Measurements from ENCODE around the gene MAPKAP1. TPM values are rescaled to one million over a fixed set of nuclear protein-coding genes. Genes with fewer than 3 reads are reported as not detected.

Gene MAPKAP1
- total and polyA plus RNA-seq, 2 donors: 61.4 to 97.6 TPM

DNA sequence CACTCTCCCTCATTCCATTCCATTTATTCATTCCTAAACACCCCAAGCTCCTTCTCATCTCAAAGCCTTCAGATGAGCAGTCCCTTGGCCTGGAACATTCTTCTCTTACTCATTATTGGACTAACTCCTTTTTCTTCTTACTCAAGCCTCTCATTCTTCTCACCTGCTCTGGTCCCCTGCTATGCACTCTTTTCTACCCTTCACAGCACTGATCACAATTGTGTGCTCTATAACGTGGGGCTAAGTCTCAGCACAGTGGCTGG is 212.4 kb downstream of the MAPKAP1 start:
- no peaks in the 10 kb centered on the region for H3K4me1 ChIP-seq (ENCODE audit: insufficient read depth)
- DNase-seq (ENCODE audit: extremely low spot score): no peak
- H3K36me3 ChIP-seq (ENCODE audit: insufficient read depth): peaks cover 1% of the 10 kb centered on the region
- no peak overlapping the region for H3K4me3 ChIP-seq (ENCODE audit: low read depth, low read length)
- WGBS: 84% methylated on average over 1 of the region's 1 CpG
- no peak overlapping the region for H3K27ac ChIP-seq (ENCODE audit: low read depth)

DNA sequence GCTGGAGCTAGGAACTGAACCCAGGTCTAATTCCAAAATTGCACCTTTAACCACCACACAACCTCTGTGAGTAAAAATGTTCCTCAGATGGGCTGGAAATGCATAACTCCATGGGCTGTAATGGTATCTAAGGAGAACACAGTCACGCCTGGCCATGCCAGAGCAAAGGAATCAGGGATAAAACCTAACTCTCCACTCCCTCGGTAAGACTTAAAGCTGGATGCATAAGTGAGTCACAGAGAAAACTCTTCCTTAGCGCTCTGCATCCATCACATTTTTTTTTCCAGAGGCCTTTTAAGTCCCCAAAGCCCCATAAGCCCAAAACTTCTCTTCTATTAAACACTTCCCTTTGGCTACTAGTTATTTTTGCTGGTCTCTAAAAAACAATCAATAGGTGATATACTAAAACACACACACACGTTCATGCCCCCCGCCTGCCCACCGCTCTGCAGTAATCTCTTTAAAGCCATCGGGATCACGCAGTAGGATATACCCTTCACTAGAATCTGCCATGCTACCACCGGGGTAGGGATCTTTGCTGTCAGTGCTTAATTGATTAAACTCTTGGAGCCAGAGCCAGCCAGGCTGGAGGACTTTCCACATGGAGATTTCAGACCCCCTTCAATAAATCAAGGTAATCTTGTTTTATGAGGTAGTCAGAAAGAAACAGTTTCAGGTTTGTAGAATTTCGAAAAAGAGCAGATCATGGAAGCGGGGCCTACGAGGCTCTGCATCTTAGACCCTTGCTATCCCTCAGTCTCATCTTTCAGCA is 212.9 kb downstream of the MAPKAP1 start:
- DNase-seq (ENCODE audit: extremely low spot score): no peak
- Histone ChIP-seq H3K27ac (ENCODE audit: low read depth) (no peak overlapping the region), H3K4me3 (ENCODE audit: low read depth, low read length) (no peak overlapping the region), H3K36me3 (ENCODE audit: insufficient read depth) (peaks cover 1% of the 10 kb centered on the region), H3K4me1 (ENCODE audit: insufficient read depth) (no peaks in the 10 kb centered on the region)
- WGBS: 72% methylated on average over 12 of the region's 12 CpGs

DNA sequence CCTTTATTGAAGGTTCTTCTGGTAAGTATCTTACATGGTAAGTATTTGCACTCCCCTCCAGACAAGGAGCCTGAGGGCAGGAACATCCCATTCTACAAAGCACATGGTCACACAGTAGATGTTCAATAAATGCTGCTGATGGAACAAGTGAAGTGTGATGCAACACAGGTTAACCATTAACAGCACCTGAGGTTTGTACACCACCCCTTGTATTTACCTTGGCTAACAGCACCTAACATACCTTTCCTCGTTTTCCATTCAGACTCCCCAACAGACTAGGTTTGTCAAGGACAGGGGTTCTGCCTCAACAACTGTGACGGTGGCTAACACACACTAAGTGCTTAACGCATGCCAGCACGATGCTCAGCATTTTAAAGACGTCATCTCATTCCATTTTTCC is 213.6 kb downstream of the MAPKAP1 start:
- no peaks in the 10 kb centered on the region for H3K4me1 ChIP-seq (ENCODE audit: insufficient read depth)
- 91% methylated on average over 5 of the region's 5 CpGs for WGBS
- DNase-seq (ENCODE audit: extremely low spot score): no peak

DNA sequence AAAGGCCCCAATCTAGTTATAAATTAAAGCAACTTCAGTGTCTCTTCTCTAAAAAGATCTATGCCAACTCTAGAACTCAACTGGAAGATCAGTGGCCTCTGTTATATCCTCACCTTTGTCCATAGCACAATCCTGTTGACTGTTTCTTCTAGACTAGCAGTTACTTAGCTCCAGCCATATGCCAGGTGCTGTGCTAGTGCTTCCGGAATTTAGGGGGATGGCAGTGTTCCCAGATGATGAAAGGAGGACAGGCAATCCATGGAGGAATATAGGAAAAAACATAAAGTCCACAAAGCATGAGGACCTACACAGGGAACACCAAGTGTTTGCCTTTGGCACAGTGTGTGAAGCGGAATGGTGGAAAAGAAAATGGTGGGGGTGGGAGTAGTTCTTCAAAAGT is 214.3 kb downstream of the MAPKAP1 start:
- no peaks in the 10 kb centered on the region for H3K36me3 ChIP-seq (ENCODE audit: insufficient read depth)
- no peak for DNase-seq (ENCODE audit: extremely low spot score)
- 79% methylated on average over 2 of the region's 2 CpGs for WGBS
- H3K4me3 ChIP-seq (ENCODE audit: low read depth, low read length): no peak overlapping the region
- H3K27ac ChIP-seq (ENCODE audit: low read depth): no peak overlapping the region
- no peaks in the 10 kb centered on the region for H3K4me1 ChIP-seq (ENCODE audit: insufficient read depth)

More for the DNA sequence above, 213.6 kb downstream of the MAPKAP1 start:
- Histone ChIP-seq H3K36me3 (ENCODE audit: insufficient read depth) (peaks cover 1% of the 10 kb centered on the region), H3K27ac (ENCODE audit: low read depth) (no peak overlapping the region), H3K4me3 (ENCODE audit: low read depth, low read length) (no peak overlapping the region)

DNA sequence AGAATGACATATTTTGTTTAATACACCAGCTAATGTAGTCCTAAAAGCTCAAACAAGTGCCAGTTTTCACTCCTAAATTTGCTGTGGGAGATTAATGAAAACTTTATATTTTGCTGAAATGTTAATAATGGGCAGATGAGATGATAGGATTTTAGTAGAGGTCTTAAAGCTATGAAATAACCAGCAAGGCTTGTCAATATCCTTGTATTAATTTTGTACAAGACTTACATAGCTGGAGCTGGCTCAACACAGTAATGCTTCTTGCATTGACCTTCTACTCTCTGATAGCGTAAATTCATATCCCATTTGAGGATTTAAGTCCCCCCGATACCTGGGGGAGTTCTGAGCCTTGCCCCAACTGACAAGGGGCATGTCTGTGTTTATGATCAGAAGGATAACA is 219.2 kb downstream of the MAPKAP1 start:
- no peaks in the 10 kb centered on the region for H3K36me3 ChIP-seq (ENCODE audit: insufficient read depth)
- peaks cover 2% of the 10 kb centered on the region for H3K4me1 ChIP-seq (ENCODE audit: insufficient read depth)
- H3K27ac ChIP-seq (ENCODE audit: low read depth): no peak overlapping the region
- WGBS: 74% methylated on average over 2 of the region's 2 CpGs
- no peak overlapping the region for H3K4me3 ChIP-seq (ENCODE audit: low read depth, low read length)
- no peak for DNase-seq (ENCODE audit: extremely low spot score)

DNA sequence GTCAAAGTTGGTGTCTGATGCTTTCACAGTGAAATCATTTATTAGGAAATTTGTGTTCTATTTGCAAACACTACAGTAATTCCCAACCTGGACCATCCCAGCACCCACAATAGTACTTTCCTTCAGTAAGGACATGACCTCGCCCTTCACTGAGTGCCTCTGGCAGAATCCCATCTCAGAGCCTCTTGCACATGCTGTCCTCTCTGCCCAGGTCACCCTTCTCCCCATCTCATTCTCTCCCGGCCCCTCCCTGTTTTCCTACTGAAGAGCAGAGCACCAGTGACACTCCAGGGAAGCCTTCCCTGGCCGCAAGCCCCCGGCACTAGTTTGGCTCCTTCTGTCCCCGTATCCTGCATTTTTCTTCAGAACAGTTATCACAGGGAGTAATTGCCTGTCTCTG is 220.4 kb downstream of the MAPKAP1 start:
- no peak for DNase-seq (ENCODE audit: extremely low spot score)
- WGBS: 56% methylated on average over 5 of the region's 5 CpGs
- Histone ChIP-seq H3K36me3 (ENCODE audit: insufficient read depth) (no peaks in the 10 kb centered on the region), H3K4me1 (ENCODE audit: insufficient read depth) (peaks cover 2% of the 10 kb centered on the region), H3K4me3 (ENCODE audit: low read depth, low read length) (no peak overlapping the region), H3K27ac (ENCODE audit: low read depth) (no peak overlapping the region)

DNA sequence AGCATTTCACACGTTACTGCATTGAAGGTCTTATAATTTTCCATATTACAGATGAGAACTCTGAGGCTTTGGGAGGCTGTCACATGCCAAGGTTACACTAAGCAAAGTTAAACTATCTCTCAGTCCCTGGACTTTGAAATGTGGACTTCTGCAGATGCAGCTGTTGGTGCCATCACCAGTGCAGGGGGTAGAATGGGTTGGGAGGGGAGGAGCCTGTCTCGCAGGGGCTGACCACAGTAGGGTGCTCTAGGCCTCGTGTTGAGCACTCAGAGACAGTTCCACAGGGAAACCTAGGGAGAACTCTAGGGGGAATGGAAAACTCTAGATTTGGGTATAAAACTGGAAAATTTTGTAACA is 220.9 kb downstream of the MAPKAP1 start:
- peaks cover 2% of the 10 kb centered on the region for H3K4me1 ChIP-seq (ENCODE audit: insufficient read depth)
- no peak for DNase-seq (ENCODE audit: extremely low spot score)
- no peaks in the 10 kb centered on the region for H3K36me3 ChIP-seq (ENCODE audit: insufficient read depth)
- 66% methylated on average over 3 of the region's 3 CpGs for WGBS
- H3K4me3 ChIP-seq (ENCODE audit: low read depth, low read length): no peak overlapping the region
- no peak overlapping the region for H3K27ac ChIP-seq (ENCODE audit: low read depth)

DNA sequence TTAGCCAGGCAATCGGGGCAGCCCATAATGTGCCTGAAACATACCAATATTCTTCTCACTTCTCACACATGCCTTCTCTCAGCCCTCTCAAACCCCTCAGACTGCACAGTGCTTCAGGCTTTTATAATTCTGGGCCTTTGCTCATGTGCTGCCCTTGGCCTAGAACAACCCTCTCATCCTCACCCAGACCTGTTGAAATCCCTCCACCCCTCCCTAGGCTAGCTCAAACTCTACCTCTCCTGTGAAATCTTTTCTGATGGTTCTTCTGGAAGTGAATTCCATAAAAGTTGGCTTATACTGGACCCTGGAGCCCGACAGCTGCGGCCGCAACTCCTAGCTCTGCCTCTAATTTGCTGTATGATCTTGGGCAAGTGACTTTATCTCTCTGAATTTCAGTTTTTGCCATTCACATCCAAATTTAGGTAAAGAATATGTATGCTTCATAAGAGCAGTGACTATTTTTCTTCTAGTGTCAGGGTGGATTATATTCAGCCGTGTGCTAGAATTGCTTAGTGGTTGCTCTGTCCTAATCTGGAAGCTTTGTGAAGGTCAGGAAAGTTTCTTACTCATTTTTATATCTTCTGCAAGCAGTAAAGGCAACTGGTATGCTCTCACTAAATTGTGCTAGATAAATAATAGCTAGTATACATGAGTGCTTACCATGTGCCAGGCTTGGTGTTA is 221.4 kb downstream of the MAPKAP1 start:
- 66% methylated on average over 5 of the region's 5 CpGs for WGBS
- no peak overlapping the region for H3K27ac ChIP-seq (ENCODE audit: low read depth)
- no peak overlapping the region for H3K4me3 ChIP-seq (ENCODE audit: low read depth, low read length)
- DNase-seq (ENCODE audit: extremely low spot score): no peak
- H3K4me1 ChIP-seq (ENCODE audit: insufficient read depth): peaks cover 2% of the 10 kb centered on the region
- H3K36me3 ChIP-seq (ENCODE audit: insufficient read depth): no peaks in the 10 kb centered on the region

DNA sequence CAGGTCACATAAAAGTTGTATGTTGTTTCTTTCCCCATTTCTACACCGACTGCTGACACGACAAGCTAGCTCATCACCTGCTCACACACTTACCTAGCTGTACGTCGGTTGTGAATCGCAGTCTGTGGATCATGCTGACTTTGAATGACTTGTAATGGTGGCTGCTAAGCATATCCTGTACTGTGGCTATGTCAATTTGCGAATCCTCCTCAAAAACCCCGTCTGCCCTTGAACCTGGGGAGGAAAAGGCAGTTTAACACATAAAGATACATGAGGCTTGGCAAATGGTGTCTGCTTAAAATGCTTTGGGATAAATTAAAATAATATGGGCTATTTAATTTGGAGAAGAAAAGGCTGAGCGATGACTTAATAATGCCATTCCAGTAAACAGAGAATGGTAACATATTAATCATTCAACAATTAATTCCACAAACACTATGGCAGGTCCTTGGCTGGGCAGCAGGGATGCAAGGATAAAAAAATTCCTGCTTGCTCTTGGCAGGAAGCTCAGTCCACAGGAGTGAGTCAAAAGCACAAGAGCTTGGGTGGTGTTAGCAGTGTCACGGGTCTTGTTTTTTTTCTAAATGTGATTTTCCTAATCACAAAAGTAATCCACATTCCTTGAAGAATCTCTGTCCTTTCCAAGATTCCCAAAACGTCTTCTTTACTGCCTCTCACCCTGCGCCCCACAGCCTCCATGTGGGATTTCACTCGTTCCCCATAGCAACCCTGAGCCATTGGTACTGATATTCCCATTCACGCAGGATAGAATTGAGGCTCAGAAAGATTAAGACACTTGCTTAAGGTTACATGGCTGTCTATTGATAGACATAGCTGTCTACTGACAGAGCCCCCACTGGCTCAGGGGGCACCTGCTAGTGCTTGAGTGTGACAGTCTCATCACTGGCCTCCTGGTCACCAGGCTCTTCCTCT is 222.4 kb downstream of the MAPKAP1 start:
- no peak for DNase-seq (ENCODE audit: extremely low spot score)
- Histone ChIP-seq H3K27ac (ENCODE audit: low read depth) (no peak overlapping the region), H3K4me3 (ENCODE audit: low read depth, low read length) (no peak overlapping the region)

DNA sequence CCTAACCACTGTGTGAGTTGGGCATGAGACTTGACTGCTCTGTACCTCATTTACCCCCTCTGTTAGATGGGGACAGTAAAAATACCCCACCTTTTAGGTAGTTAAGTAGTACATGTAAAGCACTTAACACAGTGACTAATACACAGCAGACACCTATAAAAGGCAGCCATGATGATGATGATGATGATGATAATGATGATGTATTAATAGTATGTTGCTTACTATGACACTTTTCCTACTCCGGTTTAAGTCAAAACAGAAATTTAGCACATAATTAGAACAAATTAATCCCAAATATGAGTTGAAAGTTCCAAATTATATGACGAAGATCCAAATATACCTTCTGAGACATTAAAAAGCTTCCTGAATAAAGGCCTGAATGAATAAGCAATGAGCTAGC is 223.3 kb downstream of the MAPKAP1 start:
- no peak for DNase-seq (ENCODE audit: extremely low spot score)
- Histone ChIP-seq H3K36me3 (ENCODE audit: insufficient read depth) (no peaks in the 10 kb centered on the region), H3K27ac (ENCODE audit: low read depth) (no peak overlapping the region), H3K4me1 (ENCODE audit: insufficient read depth) (peaks cover 2% of the 10 kb centered on the region), H3K4me3 (ENCODE audit: low read depth, low read length) (no peak overlapping the region)
- WGBS: 91% methylated on average over 2 of the region's 2 CpGs

More for the DNA sequence above, 222.4 kb downstream of the MAPKAP1 start:
- no peaks in the 10 kb centered on the region for H3K36me3 ChIP-seq (ENCODE audit: insufficient read depth)
- 48% methylated on average over 13 of the region's 13 CpGs for WGBS
- H3K4me1 ChIP-seq (ENCODE audit: insufficient read depth): peaks cover 2% of the 10 kb centered on the region

DNA sequence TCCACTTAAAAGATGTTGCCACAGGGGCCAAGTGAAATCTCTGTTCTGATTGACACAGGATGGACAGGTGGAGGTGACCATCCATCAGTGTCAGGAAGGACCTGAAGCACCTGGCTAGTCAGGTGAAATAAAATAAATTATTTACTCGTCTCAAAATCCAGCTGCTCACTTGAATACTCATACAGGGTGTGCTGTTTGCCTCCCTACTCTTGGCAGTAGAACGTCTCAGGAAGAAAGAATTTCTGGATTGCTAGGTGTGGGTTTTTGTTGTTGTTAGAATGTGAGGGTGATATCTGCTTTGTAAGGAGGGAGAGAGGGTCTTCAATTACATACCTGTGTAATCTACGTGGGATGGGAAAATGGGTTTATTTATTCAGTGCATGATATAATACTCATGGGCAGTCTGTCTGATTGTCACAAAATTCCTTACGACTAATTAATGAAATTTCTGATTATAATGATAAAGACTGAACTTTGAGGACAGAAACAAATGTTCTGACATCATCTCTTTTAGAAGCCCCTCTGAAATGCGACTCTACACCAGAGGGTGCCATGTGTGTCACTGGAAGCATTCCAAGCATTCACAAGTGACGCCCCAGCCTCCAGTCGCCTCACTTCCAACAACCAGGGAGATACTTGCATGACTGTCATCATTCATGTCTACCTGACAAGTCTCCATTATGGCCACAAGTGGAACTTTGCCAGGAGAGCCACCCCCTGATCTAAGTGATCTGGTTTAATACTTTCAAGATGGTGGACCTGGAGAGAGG is 227.0 kb downstream of the MAPKAP1 start:
- Histone ChIP-seq H3K4me3 (ENCODE audit: low read depth, low read length) (no peak overlapping the region), H3K27ac (ENCODE audit: low read depth) (no peak overlapping the region), H3K36me3 (ENCODE audit: insufficient read depth) (no peaks in the 10 kb centered on the region), H3K4me1 (ENCODE audit: insufficient read depth) (no peaks in the 10 kb centered on the region)
- 93% methylated on average over 7 of the region's 7 CpGs for WGBS
- DNase-seq (ENCODE audit: extremely low spot score): no peak

DNA sequence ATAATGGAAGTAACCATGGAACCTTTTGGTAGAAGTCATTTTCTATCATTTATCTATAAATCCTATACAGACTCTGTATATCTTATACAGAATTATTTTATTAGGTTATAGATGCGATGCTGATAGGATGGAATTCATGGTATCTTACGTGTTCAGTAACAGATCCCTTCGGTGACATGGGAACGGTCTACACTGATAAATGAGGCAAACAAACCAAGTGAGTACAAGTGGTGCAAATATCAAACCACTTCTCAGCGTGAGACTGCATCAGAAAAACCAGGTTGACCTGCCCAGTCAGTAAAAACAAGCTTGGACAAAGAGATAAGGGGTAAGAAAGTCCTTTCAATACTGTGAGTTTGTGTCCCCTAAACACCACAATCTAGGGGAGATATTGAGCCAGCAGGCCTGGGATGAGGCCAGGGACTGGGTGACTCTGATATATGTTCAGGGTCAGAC is 229.9 kb downstream of the MAPKAP1 start:
- WGBS: 67% methylated on average over 5 of the region's 5 CpGs
- no peaks in the 10 kb centered on the region for H3K4me1 ChIP-seq (ENCODE audit: insufficient read depth)
- no peaks in the 10 kb centered on the region for H3K36me3 ChIP-seq (ENCODE audit: insufficient read depth)
- no peak overlapping the region for H3K4me3 ChIP-seq (ENCODE audit: low read depth, low read length)
- H3K27ac ChIP-seq (ENCODE audit: low read depth): no peak overlapping the region
- DNase-seq (ENCODE audit: extremely low spot score): no peak

DNA sequence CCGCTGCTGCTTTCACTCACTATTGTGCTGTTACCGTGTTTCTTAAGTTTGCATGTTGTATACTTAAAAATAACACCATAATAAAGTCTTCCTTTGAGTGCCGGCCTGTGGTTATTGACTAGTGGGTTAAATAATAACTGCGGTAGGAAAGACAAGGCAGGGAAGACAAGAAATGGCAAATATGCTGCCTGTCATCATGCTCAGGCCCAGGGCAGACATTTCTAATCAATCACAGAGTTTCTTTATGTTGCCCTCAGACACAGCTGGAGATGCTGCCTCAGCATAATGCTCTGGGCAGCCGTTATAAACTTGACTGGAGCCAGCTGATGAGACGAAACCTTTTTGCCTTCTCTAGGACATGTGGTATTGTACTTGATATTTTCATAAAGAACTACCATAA is 230.4 kb downstream of the MAPKAP1 start:
- WGBS: 75% methylated on average over 6 of the region's 6 CpGs
- no peak overlapping the region for H3K27ac ChIP-seq (ENCODE audit: low read depth)
- H3K4me3 ChIP-seq (ENCODE audit: low read depth, low read length): no peak overlapping the region
- H3K36me3 ChIP-seq (ENCODE audit: insufficient read depth): no peaks in the 10 kb centered on the region
- DNase-seq (ENCODE audit: extremely low spot score): no peak
- no peaks in the 10 kb centered on the region for H3K4me1 ChIP-seq (ENCODE audit: insufficient read depth)
